Measurements from ENCODE around the gene MS4A15.

DNA sequence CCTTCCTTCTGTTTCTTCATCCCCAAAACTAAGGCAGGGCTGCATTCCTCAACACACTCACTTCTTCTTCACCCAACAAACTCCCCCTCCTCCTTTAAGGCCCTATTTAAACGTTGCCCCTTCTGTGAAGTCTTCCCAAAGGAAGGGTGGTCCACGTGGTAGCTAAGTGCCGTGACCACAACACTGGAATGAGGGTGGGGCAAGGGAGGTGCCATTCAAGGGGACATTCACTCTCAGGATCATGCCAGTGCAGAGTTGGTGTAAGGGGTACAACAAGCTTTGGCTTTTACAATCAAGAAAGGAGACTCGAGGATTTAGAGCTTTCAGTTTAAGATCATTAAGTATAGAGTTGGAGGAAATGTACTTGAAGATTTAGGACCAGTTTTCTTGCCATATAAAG is 20.4 kb downstream of the MS4A15 start:
- TF ChIP-seq, protein P1, sequence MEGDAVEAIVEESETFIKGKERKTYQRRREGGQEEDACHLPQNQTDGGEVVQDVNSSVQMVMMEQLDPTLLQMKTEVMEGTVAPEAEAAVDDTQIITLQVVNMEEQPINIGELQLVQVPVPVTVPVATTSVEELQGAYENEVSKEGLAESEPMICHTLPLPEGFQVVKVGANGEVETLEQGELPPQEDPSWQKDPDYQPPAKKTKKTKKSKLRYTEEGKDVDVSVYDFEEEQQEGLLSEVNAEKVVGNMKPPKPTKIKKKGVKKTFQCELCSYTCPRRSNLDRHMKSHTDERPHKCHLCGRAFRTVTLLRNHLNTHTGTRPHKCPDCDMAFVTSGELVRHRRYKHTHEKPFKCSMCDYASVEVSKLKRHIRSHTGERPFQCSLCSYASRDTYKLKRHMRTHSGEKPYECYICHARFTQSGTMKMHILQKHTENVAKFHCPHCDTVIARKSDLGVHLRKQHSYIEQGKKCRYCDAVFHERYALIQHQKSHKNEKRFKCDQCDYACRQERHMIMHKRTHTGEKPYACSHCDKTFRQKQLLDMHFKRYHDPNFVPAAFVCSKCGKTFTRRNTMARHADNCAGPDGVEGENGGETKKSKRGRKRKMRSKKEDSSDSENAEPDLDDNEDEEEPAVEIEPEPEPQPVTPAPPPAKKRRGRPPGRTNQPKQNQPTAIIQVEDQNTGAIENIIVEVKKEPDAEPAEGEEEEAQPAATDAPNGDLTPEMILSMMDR (IDR thresholded peaks at IDR 0.05), result no peak
- TF ChIP-seq POLR2A (IDR thresholded peaks at IDR 0.05), result no peak
